Keratinocyte (primary cell): Measurements from ENCODE around the gene DNHD1. TPM values are rescaled to one million over a fixed set of nuclear protein-coding genes. Genes with fewer than 3 reads are reported as not detected.

ENCODE experiments used
- DNase-seq: peaks from one replicate; pipeline ENCODE4 v3.0.0-alpha.2; 2011; ENCODE audit warnings: low read depth, missing footprints, low spot score
- FAIRE-seq: peaks from 2 replicates; lab custom pipeline; 2011; peaks lifted over from hg19 to GRCh38; lab: Jason Lieb, UNC
- H2AFZ ChIP-seq: 2 replicates; pipeline ENCODE4 v1.6.0; 2012; ENCODE audit warnings: low read length, control low read depth, inconsistent platforms; ENCODE audit not compliant: control insufficient read depth
- H3K27ac ChIP-seq: 2 replicates; pipeline ENCODE4 v1.5.1; 2011; ENCODE audit warnings: low read length; ENCODE audit not compliant: control insufficient read depth, insufficient read depth
- H3K27me3 ChIP-seq: 3 replicates; pipeline ENCODE4 v1.6.0; 2011; ENCODE audit warnings: low read length; ENCODE audit not compliant: control insufficient read depth, insufficient read depth; ENCODE audit errors: extremely low read depth
- H3K36me3 ChIP-seq, 2 experiments: 2 replicates in 1 of 2; 3 replicates in 1 of 2; pipeline ENCODE4 v1.5.1; 2011; ENCODE audit warnings: low read length in 2 of 2, mild to moderate bottlenecking in 1 of 2; ENCODE audit not compliant: control insufficient read depth in 2 of 2, insufficient read depth in 2 of 2; ENCODE audit errors: extremely low read depth in 1 of 2
- H3K4me1 ChIP-seq: 3 replicates; pipeline ENCODE4 v1.5.1; 2011; ENCODE audit warnings: low read length; ENCODE audit not compliant: control insufficient read depth, insufficient read depth; ENCODE audit errors: extremely low read depth
- H3K4me2 ChIP-seq: 3 replicates; pipeline ENCODE4 v1.6.0; 2011; ENCODE audit warnings: low read depth, low read length; ENCODE audit not compliant: control insufficient read depth, insufficient read depth; ENCODE audit errors: extremely low read depth
- H3K4me3 ChIP-seq, 3 experiments: fragments of 200-600 bp in 1 of 3; sonication (generic) in 1 of 3; 2 replicates in 2 of 3; 3 replicates in 1 of 3; pipeline ENCODE4 v1.5.1; 2011 to 2016; ENCODE audit warnings: low read length in 3 of 3, mild to moderate bottlenecking in 3 of 3, control low read depth in 2 of 3, inconsistent platforms in 1 of 3, low read depth in 1 of 3, mixed read lengths in 1 of 3, mixed run types in 1 of 3, moderate library complexity in 1 of 3; ENCODE audit not compliant: control insufficient read depth in 2 of 3, insufficient read depth in 2 of 3; ENCODE audit errors: extremely low read depth in 1 of 3
- H3K79me2 ChIP-seq: 2 replicates; pipeline ENCODE4 v1.6.0; 2012; ENCODE audit warnings: low read length; ENCODE audit not compliant: control insufficient read depth, insufficient read depth
- H3K9ac ChIP-seq: 3 replicates; pipeline ENCODE4 v1.6.0; 2011; ENCODE audit warnings: low read length; ENCODE audit not compliant: control insufficient read depth, insufficient read depth; ENCODE audit errors: extremely low read depth
- H3K9me1 ChIP-seq: 3 replicates; pipeline ENCODE4 v1.6.0; 2011; ENCODE audit warnings: low read length; ENCODE audit not compliant: control insufficient read depth, insufficient read depth; ENCODE audit errors: extremely low read depth
- H3K9me3 ChIP-seq: 2 replicates; pipeline ENCODE4 v1.5.1; 2012; ENCODE audit warnings: low read depth, low read length; ENCODE audit not compliant: control insufficient read depth
- H4K20me1 ChIP-seq: 3 replicates; pipeline ENCODE4 v1.6.0; 2011; ENCODE audit warnings: low read length; ENCODE audit not compliant: control insufficient read depth, insufficient read depth; ENCODE audit errors: extremely low read depth
- CTCF ChIP-seq, 3 experiments: IDR thresholded peaks in 1 of 3; conservative IDR thresholded peaks in 1 of 3; optimal IDR thresholded peaks in 1 of 3; 2 replicates in 2 of 3; 3 replicates in 1 of 3; pipeline versions ENCODE3 to v1.5.1; 2011; ENCODE audit warnings: low read length in 3 of 3, mild to moderate bottlenecking in 3 of 3, moderate library complexity in 2 of 3, control low read depth in 1 of 3, inconsistent platforms in 1 of 3; ENCODE audit not compliant: insufficient read depth in 2 of 3; ENCODE audit errors: extremely low read depth in 1 of 3
- EZH2 ChIP-seq: IDR thresholded peaks from one replicate; pipeline ENCODE4 v1.6.1; 2012; ENCODE audit warnings: inconsistent platforms, mild to moderate bottlenecking, low read length, moderate library complexity
- dilution Hi-C: fragments of 300-500 bp; cut with MboI; formaldehyde crosslinking; loops from one replicate; pipeline ENCODE4 v1.7.0; 2020; ENCODE audit warnings: low sequenced_read_pairs; ENCODE audit not compliant: extremely low pct_ligation_motif_present
- polyA plus RNA-seq, 5 experiments: library from polyadenylated mRNA; depleted of rRNA in 3 of 5; stranded (reverse) in 3 of 5; stranded (forward) in 1 of 5; unstranded in 1 of 5; fragments of >200 nt; gene quantifications; 1 replicate in 1 of 5; 2 replicates in 3 of 5; 3 replicates in 1 of 5; pipeline versions ENCODE4 v1.2.1 to v1.2.3, GENCODE V29; 2011 to 2012; ENCODE audit warnings: missing spikeins in 2 of 5, low read depth in 1 of 5, low replicate concordance in 1 of 5

Gene DNHD1
- polyA plus RNA-seq, 1 donor (not counting 4 experiments of a cell fraction or from before 2014, with no cell fraction given) = 2.9 TPM

- Histone ChIP-seq H3K4me2 (no peak overlapping the region), H3K9ac (no peak overlapping the region), H4K20me1 (no peaks in the 10 kb centered on the region), H3K79me2 (no peaks in the 10 kb centered on the region), H2AFZ (no peak overlapping the region), H3K9me1 (no peaks in the 10 kb centered on the region), H3K9me3 (no peaks in the 10 kb centered on the region), H3K36me3 (peaks cover 0 to 1% of the 10 kb centered on the region in 2 experiments), H3K4me1 (peaks cover 5% of the 10 kb centered on the region), H3K27ac (no peak overlapping the region), H3K27me3 (no peaks in the 10 kb centered on the region), H3K4me3 (no peak overlapping the region)
- DNase-seq = no peak
- TF ChIP-seq CTCF (optimal IDR thresholded peaks at IDR 0.05 in 1 of 3, IDR thresholded peaks at IDR 0.05 in 1 of 3, conservative IDR thresholded peaks at IDR 0.05 in 1 of 3; ENCODE audit: extremely low read depth in 1 of 3, insufficient read depth in 2 of 3, low read length in 3 of 3) (no peak), EZH2 (no peak)
- FAIRE-seq = no peak
- dilution Hi-C loops = no loop called here
Observed at GRCh38 chr11:6566704-6567370, 69.8 kb downstream of the DNHD1 start.

GRCh38 chr11:6567371-6567745, 70.3 kb downstream of the DNHD1 start:
- H3K9ac ChIP-seq = no peak overlapping the region
- peaks cover 0 to 1% of the 10 kb centered on the region in 2 experiments for H3K36me3 ChIP-seq
- no peak overlapping the region for H2AFZ ChIP-seq
- H3K27me3 ChIP-seq = no peaks in the 10 kb centered on the region
- no peaks in the 10 kb centered on the region for H3K9me1 ChIP-seq
- H3K4me1 ChIP-seq = peaks cover 5% of the 10 kb centered on the region
- TF ChIP-seq CTCF (optimal IDR thresholded peaks at IDR 0.05 in 1 of 3, IDR thresholded peaks at IDR 0.05 in 1 of 3, conservative IDR thresholded peaks at IDR 0.05 in 1 of 3; ENCODE audit: extremely low read depth in 1 of 3, insufficient read depth in 2 of 3, low read length in 3 of 3) = no peak
- TF ChIP-seq EZH2 = no peak
- no peaks in the 10 kb centered on the region for H4K20me1 ChIP-seq
- no peaks in the 10 kb centered on the region for H3K79me2 ChIP-seq
- no peak overlapping the region for H3K4me2 ChIP-seq
- FAIRE-seq = no peak
- no peak for DNase-seq
- dilution Hi-C loops = no loop called here
- H3K9me3 ChIP-seq = no peaks in the 10 kb centered on the region
- H3K27ac ChIP-seq = no peak overlapping the region
- H3K4me3 ChIP-seq = no peak overlapping the region
